Measurements from ENCODE around the gene RNMT.
"Not testable (repeated sequence)": the region's sequence is repeated elsewhere in the genome, so short reads cannot be mapped to it uniquely, and the experiment has no call there.

Gene RNMT
- total RNA-seq: 20.3 to 78.3 (median 53.7) reads per million in 18 experiments

DNA sequence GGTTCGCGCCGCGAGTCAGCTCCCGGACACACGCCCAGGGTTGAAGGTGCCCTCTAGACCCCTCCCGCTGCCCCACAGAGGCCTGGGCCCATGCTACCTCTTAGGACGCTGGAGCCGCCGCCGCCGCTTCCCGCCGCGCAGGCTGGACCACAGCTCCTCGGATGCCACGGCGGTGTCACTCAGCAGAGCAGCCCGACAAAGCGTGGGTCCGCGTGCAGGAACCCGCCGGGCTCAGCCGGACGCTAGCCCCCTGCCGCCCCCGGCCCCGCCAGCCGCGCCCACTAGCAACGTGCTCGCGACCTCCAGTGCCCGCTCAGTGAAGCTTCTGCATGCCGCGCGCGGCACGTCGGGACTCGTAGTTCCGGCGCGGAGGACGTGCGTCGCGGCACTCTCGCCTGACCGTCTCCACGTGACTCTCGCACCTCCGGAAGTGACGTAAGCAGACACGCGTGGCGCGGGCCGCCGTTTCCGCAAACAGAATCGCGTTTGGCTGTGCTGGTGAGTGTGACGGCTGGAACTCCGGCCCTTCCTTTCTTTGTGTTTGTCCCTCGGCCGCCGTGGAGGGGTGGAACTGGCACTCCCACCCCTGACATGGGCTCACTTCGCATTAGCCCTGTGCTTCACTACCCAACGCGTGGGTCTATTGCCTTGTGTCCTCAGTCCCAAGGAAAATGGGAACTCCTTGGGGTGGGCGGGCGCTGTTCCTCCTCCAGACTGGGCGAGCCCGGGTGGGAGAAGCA lies at the start of gene RNMT, which contains the start of gene FAM210A:
TSS of gene RNMT (plus strand) at position 442 of the 740 bp plus-strand sequence. CDS start 4,845 bp downstream, outside the sequence.
TSS of gene FAM210A (minus strand) at position 327 of the 740 bp plus-strand sequence. CDS start 44,481 bp downstream, outside the sequence.
- peak; percentile 96 to 99 for DNase-seq

DNA sequence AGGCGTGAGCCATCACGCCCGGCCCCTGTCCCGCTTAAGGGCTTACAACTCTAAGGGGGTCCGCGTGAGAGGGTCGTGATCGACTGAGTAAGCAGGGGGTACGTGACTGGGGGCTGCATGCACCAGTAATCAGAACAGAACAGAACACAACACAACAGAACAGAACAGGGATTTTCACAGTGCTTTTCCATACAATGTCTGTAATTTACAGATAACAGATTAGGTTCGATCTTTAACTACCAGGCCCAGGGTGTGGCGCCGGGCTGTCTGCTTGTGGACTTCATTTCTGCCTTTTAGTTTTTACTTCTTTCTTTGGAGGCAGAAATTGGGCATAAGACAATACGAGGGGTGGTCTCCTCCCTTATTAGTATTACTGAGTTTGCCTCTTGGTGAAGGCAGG lies 49.1 kb upstream of the RNMT start:
- DNase-seq: not testable (repeated sequence)

DNA sequence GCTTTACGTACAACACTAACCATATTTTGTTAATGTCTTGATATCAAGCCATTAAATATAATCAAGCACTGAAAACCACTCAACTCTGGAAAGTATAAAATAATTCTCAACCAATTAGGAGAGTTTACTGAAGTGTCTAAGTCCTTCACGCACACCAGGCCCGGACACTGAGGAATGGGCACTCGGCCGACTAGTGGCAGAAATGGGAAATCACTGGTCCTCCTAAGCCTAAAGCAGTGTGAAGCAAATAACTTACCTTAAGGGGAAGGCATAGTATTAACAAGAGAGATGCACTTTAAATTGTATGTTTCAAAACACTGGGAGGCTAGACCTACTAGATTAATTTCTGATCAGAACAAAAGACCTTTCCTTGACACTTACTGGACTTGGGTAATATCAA lies 45.9 kb upstream of the RNMT start:
- no peak for DNase-seq

DNA sequence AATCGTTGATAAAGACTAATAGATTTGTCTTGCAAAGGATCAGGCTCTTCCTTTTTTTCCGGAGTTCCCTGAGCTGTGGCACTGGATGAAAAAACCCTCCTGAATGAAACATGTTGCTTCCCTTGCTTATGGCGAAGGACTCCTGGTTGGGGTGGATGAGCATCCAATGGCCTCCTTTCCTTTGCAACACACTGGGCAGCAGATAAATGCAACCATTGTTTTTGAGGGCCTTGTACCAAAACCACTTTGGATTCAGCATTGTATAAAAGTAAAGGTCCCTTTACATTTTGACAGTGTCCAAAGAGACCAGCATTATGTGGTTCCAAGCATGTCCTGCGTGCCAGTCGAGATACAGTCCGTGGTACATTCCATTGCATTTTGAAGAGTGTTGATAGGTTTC lies 44.8 kb upstream of the RNMT start:
- DNase-seq: no peak

DNA sequence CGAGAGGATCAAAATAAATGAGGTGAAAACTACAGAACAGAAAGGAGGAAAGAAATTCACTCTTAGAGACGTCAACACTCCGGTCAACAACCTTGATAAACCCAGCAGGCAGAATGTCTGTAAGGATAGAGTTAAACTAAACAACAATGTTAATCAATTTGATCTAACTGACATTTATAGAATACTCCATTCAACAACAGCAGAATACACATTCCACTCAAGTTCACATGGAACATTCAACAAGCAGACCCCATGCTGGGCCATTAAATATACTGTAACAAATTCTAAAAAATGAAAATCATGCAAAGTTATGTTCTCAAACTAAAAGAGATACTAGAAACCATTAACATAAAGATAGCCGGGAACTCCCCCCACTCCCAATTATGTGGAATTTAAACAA lies 41.9 kb upstream of the RNMT start:
- DNase-seq: no peak

DNA sequence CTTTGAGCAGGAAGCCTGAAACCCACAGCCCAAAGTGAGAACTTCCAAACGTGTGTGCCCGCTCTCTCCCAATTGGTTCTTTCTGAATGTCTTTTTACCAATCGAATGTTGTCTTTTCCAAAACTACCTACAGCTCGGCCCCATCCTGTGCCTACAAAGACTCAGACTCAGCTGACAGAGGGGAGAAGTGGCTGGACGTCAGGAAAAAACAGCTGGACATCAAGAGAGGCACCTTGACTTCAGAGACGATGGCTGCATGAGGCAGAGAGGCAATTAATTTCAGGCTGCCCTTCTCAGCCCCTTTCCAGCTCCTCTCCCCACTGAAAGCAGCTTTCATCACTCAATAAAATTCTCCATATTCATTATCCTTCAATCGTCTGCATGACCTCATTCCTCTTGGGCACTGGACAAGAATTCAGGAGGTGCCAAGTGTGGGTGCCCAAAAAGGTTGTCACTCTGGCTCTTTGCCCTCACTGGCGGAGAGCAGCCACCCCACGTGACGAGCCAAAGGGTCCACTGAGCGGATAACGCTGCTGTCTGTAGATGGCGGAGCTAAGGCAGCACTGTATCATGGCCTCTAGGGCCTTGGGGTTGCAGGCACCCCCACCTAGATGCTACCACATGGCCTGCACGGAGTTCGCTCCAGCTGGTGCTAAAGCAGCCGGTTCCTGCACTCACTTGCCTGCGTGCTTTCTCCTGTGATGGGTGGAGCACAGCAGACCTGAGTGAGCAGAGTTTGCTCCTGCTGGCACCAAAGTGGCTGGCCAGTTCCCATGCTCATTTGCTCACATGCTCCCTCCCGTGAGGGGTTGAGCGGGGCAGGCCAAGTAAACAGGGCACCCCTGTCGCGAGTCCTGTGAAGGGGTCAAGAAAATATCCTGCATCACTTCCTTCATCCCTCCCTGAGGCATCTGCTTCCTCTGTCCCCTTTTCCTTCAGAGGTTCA lies 38.0 kb upstream of the RNMT start:
- DNase-seq: no peak

DNA sequence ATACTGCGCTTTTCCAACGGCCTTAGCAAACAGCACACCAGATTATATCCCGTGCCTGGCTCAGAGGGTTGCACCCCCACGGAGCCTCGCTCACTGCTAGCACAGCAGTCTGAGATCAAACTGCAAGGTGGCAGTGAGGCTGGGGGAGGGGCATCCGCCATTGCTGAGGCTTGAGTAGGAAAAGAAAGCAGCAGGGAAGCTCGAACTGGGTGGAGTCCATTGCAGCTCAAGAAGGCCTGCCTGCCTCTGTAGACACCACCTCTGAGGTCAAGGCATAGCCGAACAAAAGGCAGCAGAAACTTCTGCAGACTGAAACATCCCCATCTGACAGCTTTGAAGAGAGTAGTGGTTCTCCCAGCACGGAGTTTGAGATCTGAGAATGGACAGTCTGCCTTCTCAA lies 36.4 kb upstream of the RNMT start:
- not testable (repeated sequence) for DNase-seq

DNA sequence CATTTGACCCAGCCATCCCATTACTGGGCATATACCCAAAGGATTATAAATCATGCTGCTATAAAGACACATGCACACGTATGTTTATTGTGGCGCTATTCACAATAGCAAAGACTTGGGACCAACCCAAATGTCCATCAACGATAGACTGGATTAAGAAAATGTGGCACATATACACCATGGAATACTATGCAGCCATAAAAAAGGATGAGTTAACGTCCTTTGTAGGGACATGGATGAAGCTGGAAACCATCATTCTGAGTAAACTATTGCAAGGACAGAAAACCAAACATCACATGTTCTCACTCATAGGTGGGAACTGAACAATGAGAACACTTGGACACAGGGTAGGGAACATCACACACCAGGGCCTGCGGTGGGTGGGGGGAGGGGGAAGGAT lies 31.1 kb upstream of the RNMT start:
- not testable (repeated sequence) for DNase-seq

DNA sequence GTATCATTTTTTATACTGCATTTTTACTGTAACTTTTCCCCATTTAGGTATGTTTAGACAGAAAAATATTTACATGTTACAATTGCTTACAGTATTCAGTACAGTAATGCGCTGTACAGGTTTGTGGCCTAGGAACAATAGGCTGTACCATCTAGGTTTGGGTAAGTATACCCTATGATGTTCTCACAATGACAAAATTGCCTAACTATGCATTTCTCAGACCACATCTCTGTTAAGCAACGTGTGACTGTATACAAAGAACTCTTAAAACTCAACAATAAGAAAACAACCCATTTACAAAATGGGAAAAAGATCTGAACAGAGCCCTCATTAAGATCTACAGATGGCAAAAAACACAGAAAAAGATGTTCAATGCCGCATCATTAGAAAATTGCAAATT lies 29.5 kb upstream of the RNMT start:
- no peak for DNase-seq

DNA sequence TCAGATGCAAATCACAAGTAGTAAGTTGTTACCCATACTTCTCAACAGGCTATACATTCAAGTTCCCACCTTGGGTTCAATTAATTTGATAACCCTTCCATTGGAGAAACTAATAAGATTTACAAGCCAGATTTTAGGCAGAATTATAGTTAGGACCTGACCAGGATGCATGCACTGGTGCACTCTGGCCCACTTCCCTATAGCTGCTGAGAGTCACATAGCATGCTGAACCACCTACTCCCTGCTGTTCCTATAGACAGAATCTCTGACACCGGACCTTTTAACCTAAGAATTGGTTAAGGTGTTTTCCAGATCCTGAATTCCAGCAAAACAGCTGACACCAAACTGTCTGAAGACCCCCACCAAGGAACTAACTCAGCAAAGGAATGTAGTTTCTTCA lies 26.3 kb upstream of the RNMT start:
- DNase-seq: no peak

DNA sequence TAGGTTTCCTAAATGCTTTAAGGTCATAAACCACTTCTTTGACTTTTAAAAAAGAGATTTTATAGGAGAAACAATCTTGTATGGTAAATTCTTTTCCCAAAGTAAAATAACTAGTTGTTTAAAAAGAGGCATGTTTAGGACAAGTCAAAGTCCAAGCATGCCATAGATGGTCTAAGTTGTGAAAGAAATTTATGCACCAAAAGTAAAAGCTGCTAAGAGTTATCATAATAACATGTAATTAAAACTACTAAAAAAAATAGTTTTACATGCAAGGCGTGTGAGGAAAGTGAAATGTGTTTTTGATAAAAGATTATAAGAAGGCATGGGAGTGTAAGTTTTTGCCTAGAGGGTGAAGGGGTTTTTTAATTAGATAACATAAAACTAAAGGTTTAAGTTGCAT lies 22.6 kb upstream of the RNMT start:
- DNase-seq: no peak

DNA sequence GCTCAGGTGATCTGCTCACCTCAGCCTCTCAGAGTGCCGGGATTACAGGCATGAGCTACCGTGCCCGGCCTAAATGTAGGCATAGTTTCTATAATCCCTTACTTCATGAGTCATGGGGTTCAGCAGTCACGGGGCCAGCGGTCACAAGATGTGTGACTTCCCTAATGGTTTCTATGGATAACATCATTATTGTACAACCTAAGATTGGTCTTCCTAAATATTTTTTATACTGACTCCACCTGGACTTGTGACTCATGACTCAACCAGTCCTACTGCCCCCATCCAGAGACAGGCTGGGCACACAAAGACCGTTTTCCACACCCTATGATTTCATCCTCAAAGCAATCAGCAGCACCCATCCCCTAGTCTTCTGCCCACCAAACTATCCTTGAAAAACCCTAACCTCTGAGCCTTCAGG lies 16.1 kb upstream of the RNMT start:
- peak; percentile 65 to 71 for DNase-seq

DNA sequence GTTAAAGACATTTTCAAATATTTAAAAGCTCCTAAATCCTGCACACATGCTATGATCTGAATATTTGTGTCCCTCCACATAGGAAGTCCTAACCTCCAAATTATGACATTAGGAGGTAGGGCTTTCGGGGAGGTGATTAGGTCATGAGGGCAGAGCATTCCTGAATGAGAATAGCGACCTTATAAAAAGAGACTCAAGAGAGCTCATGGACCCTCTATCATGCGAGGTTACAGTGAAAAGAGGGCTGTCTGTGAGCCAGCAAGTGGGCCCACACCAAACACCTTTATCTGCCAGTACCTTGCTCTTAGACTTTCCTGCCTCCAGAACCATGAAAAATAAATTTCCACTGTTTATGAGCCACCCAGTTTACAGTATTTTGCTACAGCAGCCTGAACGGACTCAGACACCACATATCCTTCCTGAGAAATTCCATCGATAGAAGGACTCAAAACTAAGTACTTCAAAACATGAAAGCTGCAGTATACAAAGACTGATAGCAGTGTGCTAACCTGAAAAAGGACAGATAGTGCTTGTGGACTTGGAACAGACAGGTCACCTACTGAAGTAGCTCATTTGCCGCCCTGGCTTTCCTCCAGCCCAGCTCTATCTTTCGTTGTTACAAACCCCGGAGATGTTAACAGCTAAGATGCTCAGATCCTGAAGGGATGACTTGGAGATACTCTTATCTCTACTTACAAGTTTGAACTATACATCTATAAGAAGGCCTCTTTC lies 13.9 kb upstream of the RNMT start:
- DNase-seq: no peak

DNA sequence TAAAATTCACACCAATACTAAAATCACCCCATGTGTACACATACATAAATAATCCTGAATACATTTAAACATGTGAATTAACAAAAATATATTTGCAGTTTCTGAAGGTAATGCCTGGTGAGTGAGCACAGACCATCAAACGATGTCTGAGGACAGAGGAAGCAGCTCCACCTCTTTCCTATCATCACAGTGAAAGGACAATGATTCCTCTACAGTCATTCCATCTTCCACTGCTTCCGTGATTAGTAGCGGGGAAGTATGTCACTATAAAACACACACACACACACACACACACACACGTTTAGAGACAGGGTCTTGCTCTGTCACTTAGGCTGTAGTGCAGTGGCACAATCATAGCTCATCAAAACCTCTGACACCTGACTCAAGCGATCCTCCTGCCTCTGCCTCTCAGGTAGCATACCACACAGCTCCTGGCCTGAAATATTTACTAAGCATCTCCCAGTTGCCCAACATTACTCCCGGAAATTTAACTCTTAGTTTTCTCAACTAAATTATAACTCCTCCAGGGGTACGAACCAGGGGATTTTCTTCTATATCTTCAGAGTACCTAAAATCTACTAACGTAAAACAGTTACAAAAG lies 12.9 kb upstream of the RNMT start:
- no peak for DNase-seq

DNA sequence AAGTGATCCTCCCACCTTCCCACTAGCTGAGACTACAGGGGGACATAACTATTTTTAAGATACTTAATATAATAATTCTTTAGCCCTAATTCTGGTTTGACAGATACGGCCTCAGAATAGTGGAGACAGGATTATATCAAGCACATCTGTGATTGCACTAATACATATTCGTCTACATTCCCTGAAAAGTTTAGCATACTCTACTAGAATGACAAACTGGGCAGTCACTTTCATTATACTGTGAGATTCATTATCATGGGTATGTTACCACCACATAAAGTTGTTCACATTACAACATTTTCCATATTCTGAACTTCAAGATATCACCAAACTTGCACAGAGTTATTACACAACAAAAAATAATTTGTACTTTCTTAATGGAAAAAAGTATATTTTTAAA lies 11.1 kb upstream of the RNMT start:
- no peak for DNase-seq

DNA sequence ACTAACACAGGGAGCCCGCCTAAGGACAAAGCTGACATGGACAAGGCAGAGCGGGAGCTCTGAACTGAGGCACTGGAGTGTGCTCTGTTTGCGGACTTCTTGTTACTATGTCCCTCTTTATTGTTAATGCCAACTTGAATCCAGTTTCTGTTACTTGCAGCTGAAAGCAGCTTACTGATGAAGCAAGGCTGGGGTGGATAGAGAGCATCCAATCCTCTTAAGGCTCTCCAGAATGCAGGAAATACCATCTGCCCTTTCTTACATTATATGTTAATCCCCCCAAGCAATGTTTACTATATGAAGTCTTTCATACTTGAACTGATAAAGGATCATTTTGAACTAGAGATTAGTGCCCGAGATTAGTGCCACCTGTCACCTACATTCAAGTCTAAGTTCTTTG lies 9.6 kb upstream of the RNMT start:
- DNase-seq: no peak

DNA sequence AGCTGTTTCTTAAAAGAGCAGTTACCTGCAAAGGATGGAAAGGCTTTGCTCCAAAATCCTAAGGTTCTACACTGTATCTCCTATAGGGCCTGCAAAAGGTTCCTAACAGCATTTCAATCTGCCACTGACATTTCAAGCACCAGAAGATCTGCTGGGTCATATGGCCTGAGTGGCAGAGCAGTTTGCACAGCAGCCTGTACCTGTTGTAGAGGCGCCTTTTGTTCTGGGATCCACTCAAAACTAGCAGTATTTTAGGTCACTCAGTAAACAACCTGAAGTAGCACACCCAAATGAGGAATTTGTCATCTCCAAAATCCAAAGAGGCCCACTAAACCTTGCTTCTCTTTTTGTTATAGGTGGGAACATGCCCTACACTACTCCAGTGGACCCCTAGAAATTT lies 6.3 kb upstream of the RNMT start:
- no peak for DNase-seq

DNA sequence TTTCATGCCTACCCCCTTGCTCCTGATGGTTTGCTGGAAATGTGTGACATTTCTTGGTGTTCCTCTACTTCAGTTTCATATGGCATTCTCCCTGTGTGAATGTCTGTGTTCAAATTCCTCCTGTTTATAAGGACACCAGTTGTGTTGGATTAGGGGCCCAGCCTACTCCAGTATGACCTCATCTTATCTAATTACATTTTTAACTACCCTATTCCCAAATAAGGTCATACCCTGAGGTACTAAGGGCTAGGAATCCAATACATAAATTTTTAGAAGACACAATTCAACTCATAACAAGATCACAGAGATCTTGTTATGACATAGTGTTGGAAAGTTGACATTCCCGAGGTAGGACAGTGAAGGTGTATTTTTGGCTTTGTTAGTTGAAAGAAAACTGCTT lies 5.6 kb upstream of the RNMT start:
- no peak for DNase-seq

DNA sequence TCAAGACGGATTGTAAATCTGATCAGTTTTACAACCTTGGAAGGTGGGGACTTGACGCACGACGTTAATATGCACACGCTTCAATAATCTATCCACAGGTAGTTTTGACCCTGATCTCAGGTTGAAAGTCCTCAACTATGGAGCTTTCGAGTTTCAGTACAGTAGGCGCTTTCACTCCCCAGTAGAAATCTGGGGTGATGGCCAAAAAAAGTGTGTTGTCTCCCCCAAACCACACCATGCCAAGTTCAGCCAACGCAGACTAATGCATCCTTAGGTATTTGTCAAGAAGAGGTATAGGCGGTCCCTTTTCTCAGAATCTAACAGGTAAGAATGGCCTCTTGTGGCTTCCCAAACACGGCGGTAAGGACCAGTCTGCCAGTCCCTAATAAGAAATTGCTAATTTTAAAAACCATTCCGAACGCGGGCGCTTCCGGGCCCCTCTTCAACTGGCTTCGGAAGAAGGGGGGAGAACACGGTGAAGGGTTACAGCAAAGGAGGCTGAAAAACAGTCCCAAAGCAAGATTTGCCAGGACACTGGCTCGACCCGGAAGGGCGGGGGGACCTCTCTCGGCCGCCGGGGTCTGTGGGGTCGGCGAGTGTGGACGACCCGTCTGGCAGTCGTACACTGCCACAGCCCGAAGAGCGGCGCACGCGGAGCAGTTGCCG lies 774 bp upstream of the RNMT start:
- DNase-seq: no peak

DNA sequence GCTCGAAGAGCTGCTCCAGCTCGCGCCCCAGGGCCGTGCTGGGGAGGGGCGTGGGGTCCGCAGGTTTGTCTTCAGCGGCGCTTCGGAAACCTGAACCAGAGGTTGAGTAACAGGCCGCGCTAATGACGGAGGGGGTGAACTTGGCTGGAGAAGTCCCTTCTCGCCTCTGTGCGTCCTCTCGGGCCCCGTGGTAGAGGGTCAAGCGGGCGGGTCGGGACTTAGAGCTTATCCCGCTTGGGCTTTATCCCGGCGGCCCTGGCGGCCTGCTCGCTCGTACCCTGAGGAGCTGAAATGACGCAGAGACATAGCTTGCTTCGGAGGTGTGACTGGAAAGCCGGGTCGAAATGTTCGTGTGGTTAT lies 479 bp downstream of the RNMT start:
- DNase-seq: no peak

DNA sequence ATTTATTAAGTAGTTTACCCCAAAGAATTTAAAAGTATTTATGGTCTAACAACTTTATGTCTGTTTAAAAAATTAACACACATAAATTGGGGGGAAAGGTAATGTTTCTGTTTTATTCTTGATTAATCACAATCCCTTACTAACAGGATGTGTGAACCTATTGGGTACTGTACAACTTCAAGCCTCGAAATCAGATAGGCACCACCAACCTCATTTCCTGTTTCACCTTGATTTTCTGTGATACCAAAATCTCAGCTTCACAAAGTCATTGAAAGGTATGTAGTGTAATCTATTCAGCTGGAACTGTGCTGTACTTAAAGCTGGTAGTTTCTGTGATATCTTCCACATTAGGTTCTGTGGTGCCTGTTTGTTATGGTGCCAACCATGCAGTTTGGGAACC lies 4.0 kb downstream of the RNMT start:
- no peak for DNase-seq

DNA sequence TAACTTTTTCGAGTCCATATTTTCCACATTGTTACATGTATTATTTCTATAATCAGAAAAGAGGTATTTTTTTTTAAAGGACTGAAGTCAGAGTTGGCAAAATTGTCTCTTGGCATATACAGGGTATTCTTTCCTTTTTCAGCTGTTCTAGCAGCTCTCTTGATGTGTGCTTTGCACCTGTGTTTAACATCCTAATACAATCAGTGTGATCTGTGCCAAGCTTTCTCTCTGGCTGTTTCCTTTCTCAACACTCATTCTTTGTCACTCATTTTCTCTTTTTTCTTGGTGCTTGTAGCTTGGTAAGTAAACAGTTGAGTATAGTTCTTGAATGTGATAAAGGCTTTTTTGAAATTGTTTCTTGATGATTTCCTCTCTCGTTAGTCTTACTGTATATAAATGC lies 9.2 kb downstream of the RNMT start:
- DNase-seq: no peak
